Peyer's patch (tissue), 4 donors: Measurements from ENCODE around the gene FNIP1. TPM values are rescaled to one million over a fixed set of nuclear protein-coding genes. Genes with fewer than 3 reads are reported as not detected.
A peak's percentile ranks its signal among the peaks of the same experiment; 100 is the strongest.

Experiments used
- DNase-seq, 3 donors: peaks; one replicate each; pipeline ENCODE4 v3.0.0-alpha.2; 2017 to 2019
- H3K27ac ChIP-seq, 4 donors: fragments of 200-600 bp; sonication (generic); one replicate each; pipeline ENCODE4 v1.5.1; 2016 to 2019
- H3K27me3 ChIP-seq, 2 donors: fragments of 200-600 bp; sonication (generic); one replicate each; pipeline ENCODE4 v1.5.1; 2019
- H3K36me3 ChIP-seq, 3 donors: fragments of 200-600 bp; sonication (generic); one replicate each; pipeline ENCODE4 v1.5.1; 2016 to 2019
- H3K4me1 ChIP-seq, 4 donors: fragments of 200-600 bp; sonication (generic); one replicate each; pipeline ENCODE4 v1.5.1; 2016 to 2019
- H3K4me3 ChIP-seq, 4 donors: fragments of 200-600 bp; sonication (generic); 1 replicate in 3 of 4; 2 replicates in 1 of 4; pipeline ENCODE4 v1.5.1; 2016 to 2019; ENCODE audit warnings: mild to moderate bottlenecking in 1 of 4
- H3K9me3 ChIP-seq, 4 donors: fragments of 200-600 bp; sonication (generic); one replicate each; pipeline ENCODE4 v1.5.1; 2016 to 2019; ENCODE audit warnings: mild to moderate bottlenecking in 1 of 4
- CTCF ChIP-seq, 6 experiments: fragments of 450-650 bp in 4 of 6; fragments of 200-600 bp in 2 of 6; sonication (generic) in 1 of 6; IDR thresholded peaks; one replicate each; pipeline ENCODE4 v1.5.1; 2017 to 2019; ENCODE audit warnings: antibody characterized with exemption in 6 of 6, mild to moderate bottlenecking in 3 of 6, moderate library complexity in 1 of 6
- POLR2A ChIP-seq, 2 donors: fragments of 450-650 bp; IDR thresholded peaks; one replicate each; pipeline ENCODE4 v1.5.1; 2017; ENCODE audit warnings: antibody characterized with exemption in 2 of 2, mild to moderate bottlenecking in 2 of 2, moderate library complexity in 2 of 2
- total RNA-seq, 4 donors: library from RNA; depleted of rRNA; stranded (reverse); fragments of >200 nt; gene quantifications; one replicate each; pipeline ENCODE4 v1.1.0, GENCODE V29; 2016

The FNIP1 gene
- total RNA-seq, 4 donors from 2014 or later, result 36.9 to 49.5 (median 46.1) TPM

- Histone ChIP-seq H3K27me3 (no peaks in the 10 kb centered on the region), H3K36me3 (no peaks in the 10 kb centered on the region), H3K27ac (no peak overlapping the region), H3K4me1 (no peaks in the 10 kb centered on the region), H3K4me3 (no peak overlapping the region), H3K9me3 (no peaks in the 10 kb centered on the region)
- DNase-seq, result no peak
- no peak for TF ChIP-seq POLR2A (IDR thresholded peaks at IDR 0.05)
- TF ChIP-seq CTCF (IDR thresholded peaks at IDR 0.05), result peak in 3 of 6 experiments; percentile 9 to 29 (median 22)
Observed at GRCh38 chr5:131810510-131811249, 13.9 kb upstream of the FNIP1 start.

- H3K9me3 ChIP-seq, result no peaks in the 10 kb centered on the region
- TF ChIP-seq CTCF (IDR thresholded peaks at IDR 0.05) (peak in 1 of 6 experiments; percentile 2), POLR2A (IDR thresholded peaks at IDR 0.05) (no peak)
- peak overlapping the region; percentile 98 to 99 (median 98) for H3K27ac ChIP-seq
- H3K36me3 ChIP-seq, result no peaks in the 10 kb centered on the region
- peak overlapping the region; percentile 92 to 100 (median 95) for H3K4me3 ChIP-seq
- DNase-seq, result peak; percentile 43 to 88 (median 82)
- no peaks in the 10 kb centered on the region for H3K27me3 ChIP-seq
- H3K4me1 ChIP-seq, result peaks cover 0 to 14% (median 3%) of the 10 kb centered on the region in 4 donors
Observed at GRCh38 chr5:131795879-131796792, 681 bp downstream of the FNIP1 start.

GRCh38 chr5:131795228-131795627 lies 1.6 kb downstream of the FNIP1 start:
- TF ChIP-seq POLR2A (IDR thresholded peaks at IDR 0.05) (no peak), CTCF (IDR thresholded peaks at IDR 0.05) (no peak)
- no peak for DNase-seq
- no peak overlapping the region for H3K27ac ChIP-seq
- H3K27me3 ChIP-seq, result no peaks in the 10 kb centered on the region
- peak overlapping the region in 3 of 4 donors; percentile 92 to 100 (median 94) for H3K4me3 ChIP-seq
- no peaks in the 10 kb centered on the region for H3K9me3 ChIP-seq
- H3K4me1 ChIP-seq, result peaks cover 0 to 14% (median 3%) of the 10 kb centered on the region in 4 donors
- no peaks in the 10 kb centered on the region for H3K36me3 ChIP-seq

GRCh38 chr5:131794586-131794985 lies 2.2 kb downstream of the FNIP1 start:
- Histone ChIP-seq H3K36me3 (no peaks in the 10 kb centered on the region), H3K9me3 (no peaks in the 10 kb centered on the region), H3K27ac (no peak overlapping the region), H3K27me3 (no peaks in the 10 kb centered on the region), H3K4me3 (no peak overlapping the region), H3K4me1 (peaks cover 0 to 18% (median 3%) of the 10 kb centered on the region in 4 donors)
- no peak for TF ChIP-seq POLR2A (IDR thresholded peaks at IDR 0.05)
- TF ChIP-seq CTCF (IDR thresholded peaks at IDR 0.05), result no peak
- DNase-seq, result no peak

GRCh38 chr5:131792896-131793295 lies 3.9 kb downstream of the FNIP1 start:
- Histone ChIP-seq H3K4me3 (no peak overlapping the region), H3K4me1 (peaks cover 0 to 18% (median 3%) of the 10 kb centered on the region in 4 donors), H3K27me3 (no peaks in the 10 kb centered on the region), H3K9me3 (no peaks in the 10 kb centered on the region), H3K36me3 (no peaks in the 10 kb centered on the region), H3K27ac (no peak overlapping the region)
- no peak for TF ChIP-seq CTCF (IDR thresholded peaks at IDR 0.05)
- no peak for DNase-seq
